B cell (primary cell): ENCODE data around the gene ZNF683. TPM values are rescaled to one million over a fixed set of nuclear protein-coding genes. Genes with fewer than 3 reads are reported as not detected.

Experiments used
- ATAC-seq: fragments of 200-7000 bp; cut with Tn5 transposase; one replicate; pipeline ENCODE4 v1.10.0; 2021; ENCODE audit warnings: low read depth, mild to moderate bottlenecking, moderate number of reproducible peaks, moderate library complexity
- CTCF ChIA-PET: fragments of 350-600 bp; sonication (Branson Sonifier 250); formaldehyde crosslinking; loops from one replicate; lab custom pipeline; 2021; ENCODE audit warnings: antibody characterized with exemption, inconsistent platforms; lab: Charles Lee
- POLR2A ChIA-PET: fragments of 350-600 bp; sonication (Branson Sonifier 250); formaldehyde crosslinking; loops from one replicate; lab custom pipeline; 2021; ENCODE audit warnings: antibody characterized with exemption; lab: Charles Lee
- DNase-seq: peaks from one replicate; pipeline ENCODE4 v3.0.0; 2013
- H2AFZ ChIP-seq: 2 replicates; pipeline ENCODE4 v1.6.1; 2012; ENCODE audit warnings: mild to moderate bottlenecking, low read depth, low read length; ENCODE audit not compliant: insufficient read depth, poor library complexity, severe bottlenecking
- H3K27ac ChIP-seq, 2 donors: 1 replicate in 1 of 2; 2 replicates in 1 of 2; pipeline ENCODE4 v1.5.1; 2012 to 2013; ENCODE audit warnings: low read length in 2 of 2, mild to moderate bottlenecking in 2 of 2, moderate library complexity in 1 of 2
- H3K27me3 ChIP-seq, 4 experiments: fragments of 200-600 bp in 1 of 4; sonication (generic) in 1 of 4; replicated peaks in 1 of 4; 1 replicate in 2 of 4; 2 replicates in 2 of 4; pipeline versions ENCODE4 v1.6.1 to v1.7.0; 2013 to 2016; ENCODE audit warnings: low read length in 3 of 4, mild to moderate bottlenecking in 2 of 4, mixed read lengths in 1 of 4, moderate library complexity in 1 of 4; ENCODE audit not compliant: insufficient read depth in 4 of 4, control insufficient read depth in 3 of 4; ENCODE audit errors: control extremely low read depth in 1 of 4
- H3K36me3 ChIP-seq, 2 experiments: replicated peaks in 1 of 2; 1 replicate in 1 of 2; 2 replicates in 1 of 2; pipeline versions ENCODE4 v1.6.1 to v1.7.1; 2013; ENCODE audit warnings: low read length in 1 of 2; ENCODE audit not compliant: insufficient read depth in 2 of 2, control insufficient read depth in 1 of 2; ENCODE audit errors: control extremely low read depth in 1 of 2, extremely low read depth in 1 of 2
- H3K4me1 ChIP-seq, 2 donors: fragments of 200-600 bp in 1 of 2; sonication (generic) in 1 of 2; 1 replicate in 1 of 2; 2 replicates in 1 of 2; pipeline versions ENCODE4 v1.5.1 to v1.6.1; 2013 to 2017; ENCODE audit warnings: low read length in 2 of 2; ENCODE audit not compliant: control insufficient read depth in 2 of 2, insufficient read depth in 2 of 2
- H3K4me2 ChIP-seq: replicated peaks from 2 replicates; pipeline ENCODE3; 2012; ENCODE audit warnings: mild to moderate bottlenecking, low read depth, low read length; ENCODE audit not compliant: poor library complexity, severe bottlenecking
- H3K4me3 ChIP-seq, 5 experiments: fragments of 200-600 bp in 1 of 5; sonication (generic) in 1 of 5; 1 replicate in 3 of 5; 2 replicates in 2 of 5; pipeline versions ENCODE4 v1.5.1 to v1.7.0; 2011 to 2016; ENCODE audit warnings: low read length in 4 of 5, mild to moderate bottlenecking in 4 of 5, low read depth in 2 of 5, control low read depth in 1 of 5, moderate library complexity in 1 of 5; ENCODE audit not compliant: insufficient read depth in 1 of 5; ENCODE audit errors: control extremely low read depth in 1 of 5, extremely low read depth in 1 of 5
- H3K79me2 ChIP-seq: fragments of 200-600 bp; sonication (generic); one replicate; pipeline ENCODE4 v1.6.0; 2016; ENCODE audit warnings: low read length; ENCODE audit not compliant: control insufficient read depth, insufficient read depth
- H3K9ac ChIP-seq: fragments of 200-600 bp; sonication (generic); 2 replicates; pipeline ENCODE4 v1.6.1; 2017; ENCODE audit warnings: mild to moderate bottlenecking, low read length, moderate library complexity
- H3K9me3 ChIP-seq, 3 donors: one replicate each; pipeline versions ENCODE4 v1.6.1 to v1.7.1; 2013; ENCODE audit warnings: low read length in 2 of 3; ENCODE audit not compliant: control insufficient read depth in 2 of 3, insufficient read depth in 1 of 3; ENCODE audit errors: control extremely low read depth in 1 of 3
- H4K20me1 ChIP-seq: 2 replicates; pipeline ENCODE4 v1.6.0; 2012; ENCODE audit warnings: mild to moderate bottlenecking, low read length; ENCODE audit not compliant: insufficient read depth, control insufficient read depth, poor library complexity, severe bottlenecking
- H3K27ac Mint-ChIP-seq: one replicate; pipeline ENCODE4 v1.8.0; 2021; ENCODE audit warnings: mixed read lengths
- H3K27me3 Mint-ChIP-seq: one replicate; pipeline ENCODE4 v1.8.0; 2021; ENCODE audit warnings: mixed read lengths
- H3K4me1 Mint-ChIP-seq: one replicate; pipeline ENCODE4 v1.8.0; 2021; ENCODE audit warnings: mixed read lengths
- H3K4me3 Mint-ChIP-seq: one replicate; pipeline ENCODE4 v1.8.0; 2021; ENCODE audit warnings: mixed read lengths
- H3K9me3 Mint-ChIP-seq: one replicate; pipeline ENCODE4 v1.8.0; 2022; ENCODE audit warnings: mixed read lengths; ENCODE audit not compliant: insufficient read depth
- EZH2 ChIP-seq: IDR thresholded peaks from 2 replicates; pipeline ENCODE4 v1.6.1; 2012; ENCODE audit warnings: borderline replicate concordance, low read depth, mild to moderate bottlenecking, moderate library complexity, low read length; ENCODE audit not compliant: insufficient read depth, poor library complexity, severe bottlenecking
- WGBS: methylation state at CpG from one replicate; pipeline ENCODE4 v1.1.5; 2013; ENCODE audit warnings: missing lambda C conversion rate; ENCODE audit not compliant: insufficient coverage; 5-methylcytosine and 5-hydroxymethylcytosine counted together
- intact Hi-C: fragments of 100-400 bp; cut with micrococcal nuclease; formaldehyde crosslinking; loops from one replicate; pipeline ENCODE4 v1.10.0; 2022
- polyA plus RNA-seq: library from polyadenylated mRNA; depleted of rRNA; stranded (reverse); fragments of >200 nt; gene quantifications from 2 replicates; pipeline ENCODE4 v1.2.3, GENCODE V29; 2012
- total RNA-seq, 2 donors: library from RNA; stranded (reverse); fragments of 120-200 nt in 1 of 2; gene quantifications; 1 replicate in 1 of 2; 2 replicates in 1 of 2; pipeline versions ENCODE4 v1.2.3 to v1.2.4, GENCODE V29; 2013 to 2022
- TF ChIP-seq, protein P1 (sequence below): fragments of 200-600 bp; IDR thresholded peaks from one replicate; pipeline ENCODE4 v1.8.0; 2022; ENCODE audit warnings: antibody characterized with exemption, mild to moderate bottlenecking

The ZNF683 gene
- total and polyA plus RNA-seq, 2 donors (not counting 1 experiment from before 2014, with no cell fraction given) = 0.45 to 0.67 TPM

DNA sequence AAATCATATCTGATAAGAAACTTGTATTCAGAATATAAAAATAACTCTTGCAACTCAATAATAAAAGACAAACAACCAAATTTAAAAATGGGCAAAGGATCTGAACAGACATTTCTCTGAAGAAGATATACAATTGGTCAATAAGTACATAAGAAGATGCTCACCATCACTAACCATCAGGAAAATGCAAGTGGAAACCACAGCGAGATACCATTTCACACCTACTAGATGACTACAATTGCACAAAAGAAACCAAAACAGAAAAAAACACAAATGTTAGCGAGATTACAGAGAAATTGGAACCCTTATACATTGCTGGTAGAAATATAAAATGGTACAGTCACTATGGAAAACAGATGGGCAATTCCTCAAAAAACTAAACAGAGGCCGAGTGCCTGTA lies 11.5 kb upstream of the ZNF683 start:
- Histone ChIP-seq H3K4me2 (no peak overlapping the region), H3K27ac (no peak overlapping the region), H3K4me3 (no peak overlapping the region), H3K4me1 (no peaks in the 10 kb centered on the region), H4K20me1 (no peaks in the 10 kb centered on the region), H3K79me2 (no peaks in the 10 kb centered on the region), H3K27me3 (peaks cover 0 to 3% (median 0%) of the 10 kb centered on the region in 4 experiments), H3K9ac (no peak overlapping the region), H2AFZ (no peak overlapping the region), H3K9me3 (no peaks in the 10 kb centered on the region), H3K36me3 (no peaks in the 10 kb centered on the region)
- no peak overlapping the region for H3K4me3 Mint-ChIP-seq
- intact Hi-C loops = no loop called here
- DNase-seq (no peak), ATAC-seq (no peak)
- no peaks in the 10 kb centered on the region for H3K4me1 Mint-ChIP-seq
- H3K9me3 Mint-ChIP-seq = no peaks in the 10 kb centered on the region
- 100% methylated on average over 1 of the region's 3 CpGs for WGBS
- TF ChIP-seq, protein P1, sequence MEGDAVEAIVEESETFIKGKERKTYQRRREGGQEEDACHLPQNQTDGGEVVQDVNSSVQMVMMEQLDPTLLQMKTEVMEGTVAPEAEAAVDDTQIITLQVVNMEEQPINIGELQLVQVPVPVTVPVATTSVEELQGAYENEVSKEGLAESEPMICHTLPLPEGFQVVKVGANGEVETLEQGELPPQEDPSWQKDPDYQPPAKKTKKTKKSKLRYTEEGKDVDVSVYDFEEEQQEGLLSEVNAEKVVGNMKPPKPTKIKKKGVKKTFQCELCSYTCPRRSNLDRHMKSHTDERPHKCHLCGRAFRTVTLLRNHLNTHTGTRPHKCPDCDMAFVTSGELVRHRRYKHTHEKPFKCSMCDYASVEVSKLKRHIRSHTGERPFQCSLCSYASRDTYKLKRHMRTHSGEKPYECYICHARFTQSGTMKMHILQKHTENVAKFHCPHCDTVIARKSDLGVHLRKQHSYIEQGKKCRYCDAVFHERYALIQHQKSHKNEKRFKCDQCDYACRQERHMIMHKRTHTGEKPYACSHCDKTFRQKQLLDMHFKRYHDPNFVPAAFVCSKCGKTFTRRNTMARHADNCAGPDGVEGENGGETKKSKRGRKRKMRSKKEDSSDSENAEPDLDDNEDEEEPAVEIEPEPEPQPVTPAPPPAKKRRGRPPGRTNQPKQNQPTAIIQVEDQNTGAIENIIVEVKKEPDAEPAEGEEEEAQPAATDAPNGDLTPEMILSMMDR = no peak
- no peak for TF ChIP-seq EZH2
- no peak overlapping the region for H3K27ac Mint-ChIP-seq
- CTCF ChIA-PET = no interaction called here
- peaks cover 16% of the 10 kb centered on the region for H3K27me3 Mint-ChIP-seq
- POLR2A ChIA-PET = interaction anchor here (0.7 kb wide), 1 partner anchor 450 kb away, joined by 6 read pairs; no protein-coding TSS in a partner anchor

DNA sequence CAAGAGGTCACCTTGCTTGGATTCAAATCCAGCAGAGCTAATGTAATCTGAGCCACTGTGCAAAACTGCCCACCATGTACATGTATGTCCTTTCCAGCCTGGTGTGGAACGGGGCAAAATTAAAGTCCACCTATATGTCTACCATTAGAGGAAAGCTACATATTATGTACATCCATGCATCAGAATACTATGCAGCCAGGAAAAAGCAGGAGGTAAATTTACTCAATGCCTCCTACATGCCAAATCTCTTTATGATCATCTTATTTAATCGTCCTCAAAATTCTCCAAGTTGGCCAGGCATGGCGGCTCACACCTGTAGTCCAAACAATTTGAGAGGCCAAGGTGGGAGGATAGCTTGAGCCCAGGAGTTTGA lies 6.3 kb upstream of the ZNF683 start:
- ATAC-seq = no peak
- H3K4me3 ChIP-seq = no peak overlapping the region

More for the DNA sequence above, 6.3 kb upstream of the ZNF683 start:
- Mint-ChIP-seq H3K27ac (peak overlapping the region; percentile 93), H3K4me3 (peak overlapping the region; percentile 77), H3K9me3 (peaks cover 2% of the 10 kb centered on the region), H3K4me1 (peaks cover 40% of the 10 kb centered on the region), H3K27me3 (no peaks in the 10 kb centered on the region)
- H3K4me1 ChIP-seq = peaks cover 25 to 34% of the 10 kb centered on the region in 2 donors
- no peak overlapping the region for H2AFZ ChIP-seq
- CTCF ChIA-PET = interaction anchor here (1.1 to 3.5 kb wide), 6 partner anchors 10 to 209 kb away, joined by 3 to 17 read pairs (median 8); partner anchors contain the start of gene ZNF593
- no peak for DNase-seq
- no peak overlapping the region for H3K27ac ChIP-seq
- peak overlapping the region; percentile 70 for H3K4me2 ChIP-seq
- no peaks in the 10 kb centered on the region for H3K79me2 ChIP-seq
- no peak overlapping the region for H3K9ac ChIP-seq
- intact Hi-C loops = no loop called here
- H3K9me3 ChIP-seq = no peaks in the 10 kb centered on the region
- H4K20me1 ChIP-seq = no peaks in the 10 kb centered on the region
- POLR2A ChIA-PET = no interaction called here
- no peaks in the 10 kb centered on the region for H3K36me3 ChIP-seq
- WGBS = 100% methylated on average over 1 of the region's 3 CpGs
- H3K27me3 ChIP-seq = no peaks in the 10 kb centered on the region
- TF ChIP-seq EZH2 = no peak
- TF ChIP-seq, protein P1 = no peak
